NCI-H2227 (cell line): Measurements from ENCODE around the gene TSPAN3.
A peak's percentile ranks its signal among the peaks of the same experiment; 100 is the strongest.

Source experiments
- DNase-seq: peaks from one replicate; lab custom pipeline; 2025; ENCODE audit not compliant: unreplicated experiment; lab: John Stamatoyannopoulos, UW

TSPAN3 gene

GRCh38 chr15:77084436-77084835, 13.5 kb upstream of the TSPAN3 start:
- DNase-seq = no peak

DNA sequence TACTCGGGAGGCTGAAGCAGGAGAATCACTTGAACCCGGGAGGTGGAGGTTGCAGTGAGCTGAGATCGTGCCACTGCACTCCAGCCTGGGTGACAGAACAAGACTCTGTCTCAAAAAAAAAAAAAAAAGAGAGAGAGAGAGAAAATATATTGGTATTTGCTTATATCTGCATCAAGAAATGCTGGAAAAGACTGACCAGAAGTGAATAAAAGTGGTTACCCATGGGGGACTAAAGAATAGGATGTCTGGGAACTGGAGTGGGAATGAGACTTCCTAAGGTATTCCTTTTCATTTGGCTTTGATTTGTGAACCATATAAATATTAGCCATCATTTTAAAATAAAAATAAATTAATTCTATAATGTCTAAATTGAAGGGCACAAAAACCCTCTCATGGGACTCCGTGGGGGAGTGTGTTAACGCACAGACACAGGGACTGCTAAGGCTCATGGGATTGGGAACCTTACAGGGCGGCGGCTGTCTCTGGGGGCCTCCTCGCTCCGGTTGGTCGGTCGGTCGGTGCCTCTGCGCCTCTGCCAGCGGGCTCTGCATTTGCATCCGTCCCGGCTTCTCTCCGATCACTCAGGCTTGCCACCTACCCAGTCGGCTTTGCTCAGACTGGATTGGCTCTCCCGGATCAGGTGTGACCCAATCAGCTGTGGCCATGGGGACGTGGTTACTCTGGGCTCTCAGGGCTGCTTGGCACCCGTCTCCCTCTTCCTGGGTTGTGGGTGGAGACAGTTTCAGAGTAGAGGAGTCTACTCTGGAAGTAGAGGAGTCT, 12.7 kb upstream of the TSPAN3 start:
- peak; percentile 86 for DNase-seq

DNA sequence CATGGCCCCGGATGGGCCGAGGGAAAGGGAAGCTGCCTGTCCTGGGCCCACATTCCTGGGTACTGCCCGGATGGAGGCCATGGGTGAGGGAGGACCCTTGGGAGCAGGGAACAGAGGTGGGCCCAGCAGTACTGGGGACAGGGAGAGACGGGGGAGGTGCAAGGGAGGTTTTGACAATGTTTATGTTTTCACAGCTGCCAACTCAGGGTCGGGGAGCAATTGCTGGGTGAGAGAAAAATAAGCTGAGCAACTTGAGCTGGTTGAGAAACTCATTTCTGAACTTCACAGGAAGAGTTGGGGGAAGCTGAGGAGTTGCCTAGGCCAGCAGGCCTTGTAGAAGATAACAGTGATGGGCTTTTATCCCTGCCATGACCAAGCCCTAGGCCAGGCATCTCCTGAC, 11.1 kb upstream of the TSPAN3 start:
- DNase-seq = no peak

DNA sequence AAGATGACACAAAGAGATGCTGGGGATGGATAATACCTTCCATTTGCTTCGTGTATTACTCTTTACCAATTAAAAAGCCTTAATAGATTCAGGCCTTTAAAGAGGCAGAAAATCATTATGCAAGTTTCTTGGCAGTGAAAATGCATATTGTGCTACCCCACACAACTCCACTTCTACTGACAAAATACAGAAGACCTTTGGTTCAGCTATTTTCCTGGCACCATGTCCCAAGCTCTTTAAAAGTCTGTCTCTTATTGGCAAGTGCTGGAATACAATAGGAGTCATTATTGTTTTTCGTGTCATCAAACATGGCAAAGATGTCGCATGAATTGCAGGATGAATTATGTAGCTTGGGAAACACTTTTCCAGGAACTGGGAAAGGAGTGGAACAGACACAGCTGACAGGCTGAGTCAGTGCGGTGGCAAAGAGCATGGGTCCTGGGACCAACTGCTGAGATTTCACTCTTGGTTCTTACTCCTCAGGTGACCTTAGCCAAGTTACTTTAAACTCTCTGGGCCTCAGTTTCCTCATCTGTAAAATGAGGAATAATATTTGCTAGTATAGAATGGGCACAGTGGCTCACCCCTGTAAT, 5.5 kb upstream of the TSPAN3 start:
- DNase-seq = no peak

DNA sequence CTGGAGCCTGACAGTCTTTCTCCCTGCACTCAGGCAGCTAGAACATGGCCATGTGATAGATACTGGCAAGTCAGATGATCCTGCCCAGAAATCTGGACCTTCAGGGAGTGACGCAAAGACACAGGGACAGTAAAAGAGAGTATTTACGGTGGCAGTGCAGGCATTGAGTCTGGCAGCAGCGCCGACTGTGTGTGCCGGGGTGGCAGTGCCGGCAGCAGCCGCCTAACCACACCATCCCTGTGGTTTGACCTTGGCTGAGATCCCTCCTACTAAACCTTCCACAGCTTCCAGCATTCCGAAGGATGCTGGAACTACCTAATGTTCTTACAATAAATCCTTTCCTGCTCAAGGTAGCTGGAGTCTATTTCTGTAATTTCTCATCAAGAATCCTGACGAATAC, 4.6 kb upstream of the TSPAN3 start:
- DNase-seq = peak; percentile 34

GRCh38 chr15:77074350-77074749, 3.4 kb upstream of the TSPAN3 start:
- DNase-seq = no peak

DNA sequence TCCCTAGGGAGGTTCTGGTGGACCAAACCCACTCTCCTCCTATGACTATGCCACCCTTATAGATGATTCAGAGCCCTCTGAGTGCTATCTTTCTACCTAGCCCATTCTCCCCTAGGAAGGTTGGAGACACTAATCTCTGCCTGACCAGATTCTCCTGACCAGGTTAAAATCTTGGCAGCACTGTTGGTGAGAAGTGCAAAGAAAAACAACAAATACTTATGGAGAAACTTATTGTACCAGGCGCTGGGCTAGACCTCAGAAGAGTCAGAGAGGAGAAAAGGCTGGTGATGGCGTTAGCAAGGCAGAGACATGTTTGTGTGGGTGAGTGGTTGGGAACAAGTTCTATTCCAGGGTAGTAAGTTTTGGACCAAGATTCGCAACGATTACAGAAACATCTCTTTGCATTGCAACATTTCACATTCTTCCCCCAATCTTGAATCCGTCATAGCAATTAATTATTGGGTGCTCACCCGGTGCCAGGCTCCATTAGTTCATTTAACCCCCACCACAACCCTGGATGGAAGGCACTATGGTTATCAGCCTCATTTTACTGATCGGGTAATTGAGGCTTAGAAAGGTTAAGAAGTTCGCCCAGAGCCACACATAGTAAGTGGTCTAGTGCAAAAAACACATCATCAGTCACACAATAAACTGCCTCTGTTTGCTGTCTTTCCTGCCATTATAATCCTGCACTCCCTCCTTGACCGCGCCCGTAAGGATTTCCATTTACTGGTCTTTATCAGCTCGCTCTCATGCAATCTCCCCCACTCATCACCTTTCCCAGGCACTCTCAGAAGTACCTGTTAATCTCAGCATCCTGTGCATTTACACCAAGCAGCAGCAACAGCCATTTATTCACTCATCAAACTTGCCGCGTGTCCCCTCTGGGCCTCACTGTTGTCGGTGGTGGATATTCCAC, 655 bp upstream of the TSPAN3 start:
- no peak for DNase-seq

DNA sequence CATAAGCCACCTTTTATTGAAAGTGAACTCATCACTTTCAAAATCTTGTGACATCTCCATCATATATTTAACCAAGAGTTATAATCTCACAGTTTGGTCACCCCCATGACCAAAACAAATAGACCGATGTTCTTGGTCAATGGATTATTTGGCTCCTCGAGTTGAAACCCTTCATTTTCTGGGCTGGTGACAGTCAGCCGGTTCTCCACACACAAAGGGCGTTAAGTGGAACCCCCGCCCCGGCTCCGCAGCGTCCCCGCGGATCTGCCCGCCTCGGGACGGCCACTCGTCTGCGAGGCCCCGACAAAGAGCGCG, 772 bp downstream of the TSPAN3 start:
- DNase-seq = no peak

GRCh38 chr15:77069521-77070121, 1.3 kb downstream of the TSPAN3 start:
- peak; percentile 6 for DNase-seq

- DNase-seq = no peak
These were observed 2.3 kb downstream of the TSPAN3 start for GRCh38 chr15:77068633-77069032.

- no peak for DNase-seq
These were observed 3.1 kb downstream of the TSPAN3 start for GRCh38 chr15:77067691-77068367.

- DNase-seq = no peak
These were observed 3.8 kb downstream of the TSPAN3 start for GRCh38 chr15:77066971-77067690.

GRCh38 chr15:77064539-77065308, 6.2 kb downstream of the TSPAN3 start:
- no peak for DNase-seq

- DNase-seq = no peak
These were observed 6.8 kb downstream of the TSPAN3 start for GRCh38 chr15:77064063-77064462.

GRCh38 chr15:77063249-77063648, 7.7 kb downstream of the TSPAN3 start:
- DNase-seq = no peak

GRCh38 chr15:77060546-77060945, 10.4 kb downstream of the TSPAN3 start:
- DNase-seq = no peak

DNA sequence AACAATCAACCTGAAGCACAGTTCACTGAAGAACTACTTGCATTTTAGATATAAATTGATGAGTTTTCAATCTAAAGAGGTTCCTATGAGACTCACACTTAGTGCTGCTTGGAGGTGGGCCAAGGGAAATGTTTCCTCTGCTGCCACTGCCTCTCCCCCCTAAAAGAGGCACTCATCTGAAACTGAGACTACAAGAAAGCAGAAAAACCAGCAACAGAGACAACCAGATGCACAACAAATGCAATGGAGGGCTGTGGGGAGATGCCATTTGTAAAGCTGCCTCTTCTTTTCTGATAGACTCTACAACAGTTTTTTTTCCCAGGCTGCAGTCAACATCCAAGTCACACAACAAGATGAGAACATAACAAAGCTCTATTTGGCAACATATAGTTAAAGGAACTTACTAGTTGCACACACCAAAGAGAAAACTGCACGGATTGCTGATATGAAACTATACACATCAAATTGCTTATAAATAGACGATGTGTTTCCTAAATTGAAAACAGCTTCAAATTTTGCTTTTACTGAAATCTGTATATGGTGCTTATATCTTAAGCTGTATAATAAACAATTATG, 11.0 kb downstream of the TSPAN3 start:
- DNase-seq = no peak

GRCh38 chr15:77058468-77058867, 12.4 kb downstream of the TSPAN3 start:
- no peak for DNase-seq

DNA sequence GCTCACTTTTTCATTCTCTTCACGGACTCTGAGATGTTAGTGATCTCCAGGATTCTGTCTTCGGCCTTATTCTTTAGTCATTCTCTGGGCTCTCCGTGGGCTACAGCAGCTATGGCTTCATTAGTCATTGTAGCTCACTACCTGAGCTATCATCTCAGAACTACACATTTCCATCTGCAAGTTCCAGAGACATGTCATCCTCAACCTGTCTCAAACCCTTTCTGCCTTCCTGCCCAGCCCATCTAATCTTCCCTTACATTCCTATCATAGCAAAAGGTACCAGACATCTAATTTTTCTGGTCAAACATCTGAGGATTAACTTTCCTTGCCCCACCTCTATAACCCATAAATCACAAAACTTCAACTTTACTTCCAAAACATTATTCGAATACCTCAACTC, 13.2 kb downstream of the TSPAN3 start:
- DNase-seq = no peak
